Stimulated activated CD4-positive, alpha-beta T cell treated with anti-CD3 and anti-CD28 coated beads, Interleukin-2, amount 100 ng/mL, for 48 hours (primary cell): Measurements from ENCODE around the gene RPP14.

Experiments used
- DNase-seq, 2 donors: peaks; one replicate each; pipeline ENCODE4 v3.0.0-alpha.2; 2020

RPP14 gene

DNA sequence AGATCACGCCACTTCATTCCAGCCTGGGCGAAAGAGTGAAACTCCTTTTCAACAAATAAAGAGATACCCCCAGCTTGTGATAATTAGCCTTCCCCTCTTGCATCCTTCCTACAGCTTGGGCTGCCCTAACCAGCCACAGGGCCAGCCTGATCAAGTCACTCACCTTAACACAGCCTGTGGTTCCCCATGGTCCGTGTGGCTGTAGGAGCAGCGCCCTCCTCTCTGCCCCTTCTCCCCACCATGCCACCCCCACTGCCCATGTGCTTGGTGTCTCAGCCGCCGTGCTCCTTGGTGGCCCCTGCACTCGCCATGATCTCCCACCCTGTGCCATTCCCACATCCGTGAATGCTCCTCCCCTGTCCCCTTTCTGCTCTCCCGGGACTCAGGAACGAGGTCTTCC is 13.2 kb upstream of the RPP14 start:
- DNase-seq, result no peak

DNA sequence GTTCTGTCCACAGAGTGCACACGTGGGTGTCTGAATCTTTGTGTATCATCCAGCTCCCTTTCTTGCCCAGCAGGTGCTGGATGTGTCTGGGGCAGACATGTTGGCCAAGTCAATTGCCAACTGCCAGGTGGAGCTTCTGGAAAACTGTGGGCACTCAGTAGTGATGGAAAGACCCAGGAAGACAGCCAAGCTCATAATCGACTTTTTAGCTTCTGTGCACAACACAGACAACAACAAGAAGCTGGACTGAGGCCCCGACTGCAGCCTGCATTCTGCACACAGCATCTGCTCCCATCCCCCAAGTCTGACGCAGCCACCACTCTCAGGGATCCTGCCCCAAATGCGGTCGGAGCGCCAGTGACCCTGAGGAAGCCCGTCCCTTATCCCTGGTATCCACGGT is 12.5 kb upstream of the RPP14 start:
- DNase-seq, result no peak

DNA sequence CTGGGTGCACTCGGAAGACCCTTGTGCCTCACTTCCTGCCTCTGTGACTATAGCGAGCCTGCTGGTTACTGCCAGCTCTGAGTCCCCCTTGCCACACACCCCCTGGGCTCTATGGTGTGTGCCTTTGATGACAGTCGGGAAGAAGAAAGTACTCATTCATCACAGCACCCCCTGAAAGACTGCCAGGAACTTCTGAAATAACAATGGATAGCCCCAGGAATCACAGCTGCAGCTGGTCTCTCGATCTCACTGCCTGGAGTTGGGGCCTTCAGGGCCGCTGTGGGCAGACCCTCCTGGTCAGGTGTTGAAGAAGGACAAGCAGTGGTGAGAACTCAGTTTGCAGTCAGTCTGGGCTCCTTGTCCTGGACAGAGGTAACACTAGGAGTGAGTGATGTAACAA is 9.8 kb upstream of the RPP14 start:
- DNase-seq, result no peak

DNA sequence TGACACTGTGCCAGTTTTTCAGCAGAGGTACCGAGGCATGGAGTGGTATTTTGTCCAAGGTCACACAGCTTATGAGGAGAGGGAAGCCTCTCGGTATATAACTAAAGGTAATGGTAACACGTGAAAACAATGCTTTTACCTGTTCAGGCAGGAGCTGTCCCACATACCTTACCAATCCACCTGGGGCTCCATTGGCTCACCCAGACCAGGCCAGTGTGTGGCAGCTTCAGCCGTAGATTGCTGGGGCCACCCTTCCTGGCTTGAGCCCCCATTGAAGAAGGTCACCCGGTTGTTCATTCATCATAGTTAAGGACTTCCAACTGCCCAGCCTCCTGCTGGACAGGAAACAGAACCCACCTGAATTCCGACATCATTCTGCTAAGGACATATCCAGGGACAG is 9.2 kb upstream of the RPP14 start:
- no peak for DNase-seq

GRCh38 chr3:58298190-58298589 is 7.9 kb upstream of the RPP14 start:
- DNase-seq, result no peak

- no peak for DNase-seq
These were observed 7.0 kb upstream of the RPP14 start for GRCh38 chr3:58299075-58299474.

DNA sequence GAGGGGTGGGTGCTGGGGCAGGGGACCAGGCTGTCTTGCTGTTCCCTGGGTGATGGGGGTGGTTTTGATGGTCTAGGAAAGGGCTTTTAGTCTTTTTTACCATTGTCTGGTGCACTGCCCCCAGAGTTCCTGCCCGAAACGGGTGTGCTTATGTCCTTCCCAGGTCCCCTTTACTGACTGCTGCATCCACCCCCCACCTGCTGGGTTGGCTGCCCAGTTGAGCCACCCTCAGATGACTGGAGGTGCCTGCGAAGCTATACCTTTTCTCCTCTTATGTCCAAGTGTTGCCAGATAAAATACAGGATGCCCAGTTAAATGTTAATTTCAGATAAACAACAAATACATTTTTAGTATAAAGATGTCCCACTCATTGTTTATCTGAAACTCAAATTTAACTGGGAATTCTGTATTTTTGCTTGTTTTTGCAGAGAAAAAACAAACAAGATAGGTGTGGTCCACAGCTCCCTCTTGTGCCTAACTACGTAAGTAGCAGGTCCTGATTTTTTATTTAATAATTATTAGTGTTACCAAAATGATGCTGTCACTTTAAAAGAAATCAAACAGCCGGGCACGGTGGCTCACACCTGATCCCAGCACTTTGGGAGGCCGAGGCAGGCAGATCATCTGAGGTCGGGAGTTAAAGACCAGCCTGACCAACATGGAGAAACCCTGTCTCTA is 6.1 kb upstream of the RPP14 start:
- no peak for DNase-seq

DNA sequence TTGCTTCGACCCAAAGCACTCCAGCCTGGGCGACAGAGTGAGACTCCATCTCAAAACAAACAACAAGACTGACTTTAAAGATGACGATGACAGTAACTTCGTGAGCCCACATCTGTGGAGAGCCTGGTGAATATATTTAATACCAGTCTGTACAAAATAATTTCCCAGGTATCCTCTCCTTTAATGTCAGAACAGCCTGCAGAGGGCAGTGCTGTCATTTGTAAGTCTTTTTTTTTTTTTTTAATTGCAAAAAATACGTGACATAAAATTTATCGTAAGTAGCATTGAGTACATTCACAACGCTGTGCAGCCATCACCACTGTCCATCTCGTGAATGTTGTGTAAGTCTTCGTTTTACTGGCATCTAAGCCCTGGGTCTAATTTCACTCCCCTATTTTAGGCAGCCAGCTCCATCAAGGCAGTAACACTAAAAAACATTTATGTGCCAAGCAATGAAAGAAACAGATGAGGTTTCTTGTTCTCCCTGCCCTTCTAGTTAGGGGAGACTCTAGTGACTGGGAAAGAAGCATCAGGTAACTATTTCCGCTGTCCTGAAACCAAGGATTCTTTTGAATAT is 1.7 kb downstream of the RPP14 start:
- peak in 1 of 2 donors; percentile 26 for DNase-seq

GRCh38 chr3:58308728-58309127 is 2.7 kb downstream of the RPP14 start:
- DNase-seq, result no peak

- DNase-seq, result no peak
These were observed 11.8 kb downstream of the RPP14 start for GRCh38 chr3:58317811-58318210.

- no peak for DNase-seq
These were observed 15.7 kb downstream of the RPP14 start for GRCh38 chr3:58321791-58322190.

- no peak for DNase-seq
These were observed 16.7 kb downstream of the RPP14 start for GRCh38 chr3:58322793-58323192.

DNA sequence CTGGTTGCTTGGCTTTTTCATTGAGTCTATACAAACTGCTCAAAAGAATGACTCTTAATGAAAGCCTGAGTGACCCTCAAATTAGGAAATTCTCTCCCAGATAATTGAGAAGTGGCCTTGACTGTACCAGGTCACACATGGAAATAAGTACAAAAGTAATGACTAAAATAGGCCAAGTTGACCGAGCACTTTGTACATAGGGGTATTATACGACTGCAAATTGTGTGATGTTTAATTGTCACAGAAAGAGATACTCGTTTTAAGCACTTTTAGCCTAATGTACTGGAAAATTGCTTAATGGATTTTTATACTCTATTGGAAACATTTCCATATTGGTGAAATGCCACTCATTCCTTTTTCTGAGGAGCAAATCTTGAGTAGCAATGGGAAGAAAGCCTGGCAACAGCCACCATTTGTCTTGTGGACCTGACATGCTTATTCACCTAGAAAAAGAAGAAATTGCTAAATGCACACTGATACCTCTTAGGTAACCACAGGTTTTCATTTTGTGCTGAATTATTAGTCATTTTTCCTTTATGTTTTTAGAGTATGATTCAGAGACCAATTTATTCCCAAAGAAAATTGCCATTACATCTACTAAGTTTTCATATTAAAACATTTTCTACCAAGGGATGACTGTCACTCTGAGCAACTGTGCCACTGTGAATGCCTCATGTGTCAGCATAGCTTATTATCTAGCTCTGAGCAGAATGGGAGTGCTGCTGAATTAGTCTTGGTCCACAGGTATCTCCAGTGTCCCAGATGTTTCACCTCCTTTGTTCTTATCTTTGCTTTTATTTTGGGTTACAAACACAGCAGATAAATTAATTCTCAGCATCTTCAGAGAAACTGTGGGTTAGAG is 17.7 kb downstream of the RPP14 start:
- DNase-seq, result no peak

- no peak for DNase-seq
These were observed 18.6 kb downstream of the RPP14 start for GRCh38 chr3:58324391-58325390.

GRCh38 chr3:58325525-58325992 is 19.5 kb downstream of the RPP14 start:
- DNase-seq, result no peak

DNA sequence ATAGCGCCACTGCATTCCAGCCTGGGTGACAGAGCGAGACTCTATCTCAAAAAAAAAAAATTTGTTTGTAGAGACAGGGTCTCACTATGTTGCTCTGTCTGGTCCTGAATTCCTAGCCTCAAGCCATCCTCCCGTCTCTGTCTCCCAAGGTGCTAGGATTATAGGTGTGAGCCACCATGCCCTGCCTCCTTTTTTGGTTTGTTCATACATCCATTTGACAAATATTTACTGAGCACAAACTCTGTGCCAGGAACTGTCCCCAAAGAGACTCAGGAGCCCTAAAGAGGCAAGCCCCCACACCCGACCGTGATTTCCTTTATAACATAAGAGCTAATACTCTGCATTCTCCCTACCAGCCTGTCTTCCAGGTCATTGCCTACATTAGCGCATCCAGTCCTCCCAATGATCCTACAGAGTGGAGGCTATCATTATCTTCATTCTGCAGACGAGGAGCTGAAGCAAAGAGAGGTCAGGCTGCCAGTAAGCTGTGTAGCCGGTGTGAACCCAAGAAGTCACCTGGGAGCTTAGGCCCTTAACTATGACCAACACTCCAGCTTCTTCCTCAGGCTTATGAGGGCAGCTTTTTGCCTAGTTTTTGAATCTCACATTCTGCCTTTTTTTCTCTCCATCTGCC is 20.3 kb downstream of the RPP14 start:
- DNase-seq, result no peak

DNA sequence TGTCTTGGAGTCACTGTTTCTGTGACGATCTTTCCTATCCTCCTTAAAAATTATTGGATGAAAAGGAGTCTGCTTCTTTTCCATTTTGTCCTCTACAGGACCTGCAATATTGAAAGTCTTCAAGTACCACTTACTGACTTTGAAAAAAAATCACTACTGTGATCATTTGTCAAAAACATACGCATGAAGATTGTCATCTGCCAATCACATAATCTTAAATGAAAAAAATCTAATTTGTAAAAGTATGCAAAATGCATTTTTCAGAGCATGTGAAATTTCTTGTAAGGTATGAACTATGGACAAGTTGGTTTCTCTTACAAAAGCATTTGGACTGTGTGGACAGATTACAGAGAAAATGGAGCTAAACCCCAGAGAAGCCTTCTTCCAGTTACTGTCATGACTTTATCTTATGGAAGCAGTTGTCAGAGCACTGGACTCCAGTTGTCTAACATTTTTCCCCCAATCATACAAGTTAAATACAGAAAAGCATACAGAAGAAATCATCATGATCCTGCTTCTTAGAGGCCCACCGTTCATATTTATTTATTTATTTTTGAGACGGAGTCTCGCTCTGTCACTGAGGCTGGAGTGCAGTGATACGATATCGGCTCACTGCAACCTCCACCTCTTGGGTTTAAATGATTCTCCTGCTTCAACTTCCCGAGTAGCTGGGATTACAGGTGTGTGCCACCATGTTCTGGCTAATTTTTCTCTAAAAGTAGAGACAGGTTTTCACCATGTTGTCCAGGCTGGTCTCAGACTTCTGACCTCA is 23.3 kb downstream of the RPP14 start:
- no peak for DNase-seq

GRCh38 chr3:58329922-58330413 is 23.9 kb downstream of the RPP14 start:
- DNase-seq, result no peak

- no peak for DNase-seq
These were observed 25.6 kb downstream of the RPP14 start for GRCh38 chr3:58331593-58332152.

DNA sequence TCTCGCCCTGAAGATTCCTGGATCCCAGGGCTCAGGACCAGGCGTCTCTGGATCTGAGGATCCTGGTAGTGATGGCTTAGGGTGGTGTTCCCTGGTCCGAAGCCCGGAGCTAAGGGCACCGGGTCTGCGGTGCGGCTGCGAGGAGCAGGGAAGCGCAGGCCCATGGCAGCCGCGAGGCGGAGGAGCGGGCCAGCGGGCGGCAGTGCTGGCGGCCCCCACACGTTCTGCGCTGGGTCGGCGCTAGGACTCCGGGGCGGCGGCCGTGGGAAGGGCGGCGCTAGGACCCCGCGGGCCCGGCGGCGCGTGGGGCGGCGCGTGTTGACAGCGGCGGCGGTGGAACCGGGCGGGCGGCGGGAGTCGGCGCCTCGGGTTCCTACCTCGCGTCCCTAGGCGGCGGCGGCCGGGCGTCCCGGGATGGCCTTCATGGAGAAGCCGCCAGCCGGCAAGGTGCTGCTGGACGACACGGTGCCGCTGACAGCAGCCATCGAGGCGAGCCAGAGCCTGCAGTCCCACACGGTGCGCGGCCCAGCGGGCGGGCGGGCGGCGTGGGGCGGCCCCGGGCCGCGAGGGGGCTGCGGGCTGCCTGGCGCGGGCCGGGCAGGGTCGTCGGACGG is 26.6 kb downstream of the RPP14 start, which contains the start of gene PXK:
PXK (plus strand) TSS at position 318 of the 614 bp plus-strand sequence; CDS start at position 415, 97 bp downstream.
- DNase-seq, result peak; percentile 68 to 80
